GM18520 (cell line): ENCODE data around the gene SVOPL.
A peak's percentile ranks its signal among the peaks of the same experiment; 100 is the strongest.
"Not testable (repeated sequence)": the region's sequence is repeated elsewhere in the genome, so short reads cannot be mapped to it uniquely, and the experiment has no call there.

ENCODE experiments used
- ATAC-seq: cut with Tn5 transposase; IDR thresholded peaks from one replicate; pipeline ENCODE4 v1.9.1; 2021; ENCODE audit not compliant: unreplicated experiment

Gene SVOPL

DNA sequence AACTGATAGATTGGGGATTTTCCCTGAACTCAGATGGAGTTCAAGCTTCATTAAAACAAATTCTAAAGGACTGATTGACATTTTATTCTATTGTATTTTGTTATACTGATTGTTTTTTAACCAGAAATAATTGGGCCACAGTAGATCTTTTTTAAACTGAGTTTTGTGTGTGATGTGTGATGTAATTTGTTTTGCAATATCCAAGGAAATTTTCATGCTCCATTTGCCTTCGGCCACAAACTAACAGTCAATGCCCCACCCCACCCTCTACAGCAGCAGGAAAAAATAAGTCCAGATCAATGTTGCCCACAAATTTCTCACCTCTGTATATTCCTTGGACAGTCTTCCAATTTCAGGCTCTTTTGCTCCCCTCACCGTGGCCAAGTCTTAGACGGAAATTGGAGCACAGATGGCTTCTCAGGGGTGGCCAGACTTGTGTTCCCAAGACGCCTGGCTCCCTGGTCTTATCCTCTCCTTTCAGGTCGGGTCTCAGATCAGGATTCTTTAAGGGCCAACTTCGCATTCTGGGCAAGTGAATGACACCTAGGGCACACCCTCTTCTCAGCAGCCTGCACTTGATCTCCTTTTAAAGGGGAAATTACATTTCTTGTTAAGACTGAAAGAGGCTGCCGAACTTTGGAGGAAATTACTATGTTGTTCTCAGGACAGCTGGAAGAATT, at the start of gene SVOPL:
Gene SVOPL (minus strand): TSS at position 506 of the 680 bp plus-strand sequence. CDS start 22,317 bp downstream, outside the sequence.
- ATAC-seq: no peak

GRCh38 chr7:138750473-138750872, 49.3 kb upstream of the SVOPL start:
- no peak for ATAC-seq

DNA sequence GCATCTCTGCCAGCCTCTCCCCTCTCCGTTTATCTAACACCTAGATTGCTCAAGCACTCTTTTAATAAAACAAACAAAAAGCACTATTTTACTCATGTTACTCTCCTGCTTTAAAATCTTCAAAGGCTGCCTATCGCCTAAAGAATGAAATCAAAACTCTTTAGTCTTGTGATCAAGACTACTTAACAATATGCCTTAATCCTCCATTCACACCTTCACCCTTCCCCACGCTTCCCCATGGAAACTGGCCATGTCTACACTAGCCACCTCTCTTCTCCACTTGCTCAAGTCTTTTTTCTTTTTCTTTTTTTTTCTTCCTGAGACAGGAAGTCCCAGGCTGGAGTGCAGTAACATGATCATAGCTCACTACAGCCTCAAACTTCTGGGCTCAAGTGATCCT, 48.8 kb upstream of the SVOPL start:
- ATAC-seq: no peak

GRCh38 chr7:138748666-138749065, 47.5 kb upstream of the SVOPL start:
- ATAC-seq: no peak

GRCh38 chr7:138746073-138746472, 44.9 kb upstream of the SVOPL start:
- no peak for ATAC-seq

DNA sequence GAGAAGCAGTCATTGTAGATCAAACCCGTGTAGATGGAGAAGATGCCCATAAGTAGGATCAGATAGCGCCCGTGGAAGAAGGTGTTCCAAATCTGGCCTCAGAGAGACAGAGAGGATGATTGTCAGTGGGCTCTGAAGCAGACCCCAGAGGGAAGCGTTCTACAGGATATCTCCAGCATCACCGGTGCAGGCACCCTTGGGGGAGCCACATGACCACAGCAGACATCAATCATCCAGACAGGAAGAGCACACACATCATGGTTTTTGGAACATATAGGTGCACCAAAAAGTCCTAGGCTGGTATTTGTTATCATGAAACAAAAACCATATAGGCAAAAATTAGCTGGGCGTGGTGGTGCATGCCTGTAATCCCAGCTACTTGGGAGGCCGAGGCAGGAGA, 44.0 kb upstream of the SVOPL start:
- no peak for ATAC-seq

DNA sequence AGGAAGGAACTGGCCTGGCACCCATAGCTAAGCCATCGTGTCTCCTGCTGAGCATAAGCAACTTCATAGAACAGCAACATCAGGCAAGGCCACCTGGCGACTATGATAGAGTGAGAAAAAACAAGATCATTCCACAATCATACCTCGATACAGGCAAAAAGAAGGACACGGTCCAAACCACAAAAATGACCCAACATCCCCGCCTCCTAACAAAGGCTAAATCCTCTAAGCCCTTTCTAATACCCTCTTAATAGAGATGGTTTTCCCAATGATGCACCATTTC, 40.2 kb upstream of the SVOPL start:
- no peak for ATAC-seq

- no peak for ATAC-seq
Measured at GRCh38 chr7:138739859-138740258, 38.7 kb upstream of the SVOPL start.

DNA sequence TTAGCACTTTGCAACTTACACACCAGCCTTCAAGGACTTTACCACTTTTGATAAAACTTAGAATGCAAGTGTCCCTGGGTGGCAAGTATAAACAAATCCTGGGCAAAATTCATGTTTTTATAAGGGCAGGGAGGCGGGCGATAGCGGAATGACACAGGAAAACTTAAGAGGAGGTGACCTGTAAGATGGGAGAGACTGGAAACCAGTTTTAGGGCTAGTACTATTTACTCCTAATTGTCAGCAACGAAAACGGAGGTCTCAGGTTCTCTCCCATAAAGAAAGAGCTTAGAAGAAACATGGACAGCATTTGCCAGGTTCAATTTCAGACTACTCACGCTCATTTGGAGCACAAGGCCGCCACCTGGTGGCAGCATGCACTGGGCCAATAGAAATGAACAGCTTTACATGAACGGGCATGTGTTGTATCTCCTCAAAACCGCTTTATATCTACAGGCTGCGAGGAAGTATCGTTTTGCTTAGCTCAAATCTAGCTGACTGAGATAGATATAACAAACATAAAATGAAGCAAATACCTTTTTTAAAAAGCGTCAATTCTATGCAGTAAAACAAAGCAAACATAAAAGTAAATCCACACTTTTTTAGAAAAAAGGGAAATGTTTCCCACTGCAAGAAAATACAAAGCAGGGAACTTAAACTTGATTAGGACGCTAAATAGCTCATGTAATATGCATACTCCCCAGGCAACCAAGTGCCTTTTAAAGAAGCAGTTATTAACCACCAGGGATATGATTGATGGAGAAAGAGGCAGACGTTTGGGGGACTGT, 37.6 kb upstream of the SVOPL start:
- ATAC-seq: peak; percentile 74

- ATAC-seq: no peak
Measured at GRCh38 chr7:138738114-138738513, 37.0 kb upstream of the SVOPL start.

- no peak for ATAC-seq
Measured at GRCh38 chr7:138735399-138735798, 34.2 kb upstream of the SVOPL start.

DNA sequence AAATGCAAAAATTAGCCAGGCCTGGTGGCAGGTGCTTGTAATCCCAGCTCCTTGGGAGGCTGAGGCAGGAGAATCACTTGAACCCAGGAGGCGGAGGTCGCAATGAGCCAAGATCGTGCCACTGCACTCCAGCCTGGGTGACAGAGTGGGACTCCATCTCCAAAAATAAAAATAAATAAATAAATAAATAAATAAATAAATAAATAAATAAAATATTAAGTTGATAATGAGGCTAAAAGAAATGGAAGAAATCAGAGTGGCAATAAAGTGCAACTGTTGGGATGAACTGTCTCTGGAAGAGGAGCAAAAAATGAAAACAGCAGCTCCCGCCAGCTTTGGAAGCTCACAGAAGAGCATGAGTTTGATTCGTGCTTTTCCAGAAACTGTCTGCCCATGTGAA, 30.6 kb upstream of the SVOPL start:
- ATAC-seq: not testable (repeated sequence)

DNA sequence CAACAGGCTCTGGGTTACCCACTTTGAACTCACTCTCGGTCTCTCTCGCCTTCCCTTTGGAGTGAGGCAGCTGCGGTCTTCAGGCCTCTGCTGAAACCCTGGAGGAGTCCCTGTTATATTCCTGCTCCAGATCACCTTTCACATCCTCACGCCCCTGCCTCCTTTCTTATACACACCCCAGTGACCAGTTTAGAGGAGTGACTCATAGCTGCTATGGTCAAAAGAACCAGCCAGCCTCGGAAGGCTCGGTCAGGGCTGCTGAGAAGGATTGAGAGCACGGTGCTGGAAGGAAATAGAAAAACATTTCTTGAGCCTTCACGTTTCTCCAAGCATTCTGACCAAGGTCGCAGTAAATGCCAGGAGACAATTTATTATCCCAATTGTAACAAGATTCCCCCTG, 28.3 kb upstream of the SVOPL start:
- no peak for ATAC-seq

GRCh38 chr7:138727336-138728099, 26.4 kb upstream of the SVOPL start:
- ATAC-seq: no peak

DNA sequence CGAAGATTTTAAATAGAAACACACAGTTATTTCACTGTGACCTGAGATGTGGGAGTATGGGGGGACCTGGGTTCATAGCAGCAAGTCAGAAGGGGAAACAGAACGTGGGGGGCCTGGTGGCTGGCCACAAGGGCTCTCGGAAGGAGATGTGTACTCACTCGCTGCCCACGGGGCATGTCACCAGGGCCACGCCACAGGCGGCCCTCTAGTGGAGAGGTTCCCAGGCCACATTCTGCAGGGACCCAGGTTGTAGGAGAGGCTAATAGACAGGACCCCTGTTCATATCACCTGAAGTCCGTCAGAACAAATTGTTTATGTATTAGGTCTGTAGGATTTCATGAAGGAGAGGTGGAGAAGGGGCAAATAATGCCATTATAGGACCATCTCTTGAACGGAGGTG, 25.1 kb upstream of the SVOPL start:
- ATAC-seq: no peak

- ATAC-seq: no peak
Measured at GRCh38 chr7:138720286-138720685, 19.1 kb upstream of the SVOPL start.

GRCh38 chr7:138716889-138717288, 15.7 kb upstream of the SVOPL start:
- ATAC-seq: no peak

GRCh38 chr7:138713191-138713590, 12.0 kb upstream of the SVOPL start:
- ATAC-seq: no peak

GRCh38 chr7:138712652-138713051, 11.5 kb upstream of the SVOPL start:
- no peak for ATAC-seq

GRCh38 chr7:138710536-138711385, 9.6 kb upstream of the SVOPL start:
- no peak for ATAC-seq

GRCh38 chr7:138705167-138705566, 4.0 kb upstream of the SVOPL start:
- no peak for ATAC-seq
